LHCN-M2 (cell line): ENCODE results near the gene TNIK. TPM values are rescaled to one million over a fixed set of nuclear protein-coding genes. Genes with fewer than 3 reads are reported as not detected.

Experiments
- DNase-seq: peaks from one replicate; pipeline ENCODE4 v3.0.0-alpha.2; 2012; ENCODE audit warnings: low read depth
- total RNA-seq: library from RNA; depleted of rRNA; stranded (reverse); fragments of >200 nt; gene quantifications from 2 replicates; pipeline ENCODE4 v1.2.3, GENCODE V29; 2014

Gene TNIK
- total RNA-seq, 1 experiment from 2014 or later = 0.23 TPM

GRCh38 chr3:171192176-171192854, 267.9 kb downstream of the TNIK start:
- peak; percentile 91 for DNase-seq

DNA sequence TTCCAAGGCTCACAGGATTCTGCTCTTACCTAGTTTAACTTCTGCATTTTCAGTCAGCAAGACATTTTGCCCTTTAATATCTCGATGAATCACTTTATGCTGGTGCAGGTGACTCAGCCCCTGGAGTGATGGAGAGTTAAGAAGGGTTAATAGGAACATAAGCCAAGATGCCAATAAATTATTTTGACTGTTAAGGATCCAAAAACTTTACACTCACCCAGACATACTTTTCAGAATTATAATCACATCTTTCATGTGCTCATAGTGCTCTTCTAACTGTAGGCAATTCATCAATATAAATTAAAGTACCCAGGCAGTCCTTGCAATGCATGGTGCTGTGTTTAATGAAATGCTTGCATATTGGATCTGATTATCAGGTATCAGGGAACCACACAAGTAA, 269.5 kb downstream of the TNIK start:
- no peak for DNase-seq

GRCh38 chr3:171189394-171190080, 270.7 kb downstream of the TNIK start:
- DNase-seq = no peak

DNA sequence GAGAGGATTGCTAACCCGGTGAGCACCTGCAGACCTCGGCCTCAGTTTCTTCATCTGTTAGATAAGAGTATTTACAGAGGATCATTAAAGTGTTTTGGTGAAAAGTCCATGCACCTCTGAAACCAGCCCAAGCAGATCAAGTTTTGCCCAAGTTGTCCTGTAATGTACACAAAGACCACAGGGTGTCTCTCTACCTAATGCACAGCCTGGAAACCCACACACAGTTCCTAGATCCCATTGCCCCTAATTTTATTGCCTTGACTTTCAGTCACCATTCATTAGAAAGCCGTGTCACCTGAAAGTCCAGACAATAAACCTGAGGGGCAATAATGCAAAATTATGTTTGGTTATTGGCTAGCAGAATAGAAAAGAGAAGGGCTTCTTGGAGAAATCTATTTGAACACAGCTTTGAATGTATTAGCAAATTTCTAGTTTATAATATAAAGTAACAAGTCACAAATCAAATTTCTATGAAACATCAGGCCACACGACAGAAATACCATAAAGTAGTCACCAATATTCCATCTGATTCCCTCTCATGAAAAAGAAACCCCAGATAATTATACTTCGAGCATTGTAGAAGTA, 272.4 kb downstream of the TNIK start:
- DNase-seq = no peak

DNA sequence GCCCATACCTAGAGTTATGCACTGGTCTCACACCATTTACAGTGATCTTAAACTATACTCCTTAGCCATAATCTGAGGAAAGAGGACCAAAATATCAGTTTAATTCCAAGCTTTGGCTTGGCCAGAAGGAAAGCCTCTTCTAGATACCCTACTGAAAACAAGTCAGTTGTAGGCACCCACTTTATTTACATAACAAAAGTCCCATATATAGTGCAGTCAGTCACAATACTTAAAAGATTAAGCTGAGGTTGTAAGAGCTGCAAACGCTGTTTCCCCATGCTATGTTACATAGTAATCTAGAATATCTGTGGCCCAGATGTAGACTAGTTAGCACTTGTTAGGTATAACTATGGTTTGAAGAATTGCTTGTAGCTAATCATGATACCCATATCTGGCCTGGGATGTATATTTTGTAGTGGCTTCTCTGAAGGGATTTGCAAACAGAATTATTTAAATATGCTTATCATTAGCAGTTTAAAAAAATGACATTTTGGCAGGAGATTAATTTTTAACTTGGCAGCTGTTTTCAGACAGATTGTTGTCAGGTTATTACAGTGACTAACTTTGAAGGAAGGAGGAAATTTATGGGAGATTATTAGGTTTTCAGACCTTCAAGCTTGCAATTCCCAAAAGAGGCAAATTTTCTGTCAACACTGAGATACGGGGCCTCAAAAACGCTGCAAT, 273.2 kb downstream of the TNIK start:
- DNase-seq = no peak

DNA sequence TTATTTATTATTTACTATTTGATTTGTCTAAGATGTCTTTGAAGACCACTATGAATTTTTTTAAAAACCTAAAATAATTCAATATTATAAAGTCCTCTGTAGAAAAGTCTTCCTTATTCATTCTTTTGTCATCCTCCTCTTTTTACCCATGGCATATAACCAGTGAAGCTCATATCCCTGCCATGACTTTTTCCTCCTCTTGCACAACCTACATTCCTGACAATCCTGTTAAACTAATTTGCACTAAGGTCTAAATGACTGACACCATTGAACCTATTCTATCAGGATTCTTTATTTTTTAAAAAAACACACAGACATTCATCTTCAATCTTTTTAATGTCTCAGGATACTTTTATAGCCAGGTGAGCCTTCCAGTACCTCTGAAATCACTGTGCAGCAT, 273.8 kb downstream of the TNIK start:
- no peak for DNase-seq

GRCh38 chr3:171185959-171186358, 274.2 kb downstream of the TNIK start:
- no peak for DNase-seq

DNA sequence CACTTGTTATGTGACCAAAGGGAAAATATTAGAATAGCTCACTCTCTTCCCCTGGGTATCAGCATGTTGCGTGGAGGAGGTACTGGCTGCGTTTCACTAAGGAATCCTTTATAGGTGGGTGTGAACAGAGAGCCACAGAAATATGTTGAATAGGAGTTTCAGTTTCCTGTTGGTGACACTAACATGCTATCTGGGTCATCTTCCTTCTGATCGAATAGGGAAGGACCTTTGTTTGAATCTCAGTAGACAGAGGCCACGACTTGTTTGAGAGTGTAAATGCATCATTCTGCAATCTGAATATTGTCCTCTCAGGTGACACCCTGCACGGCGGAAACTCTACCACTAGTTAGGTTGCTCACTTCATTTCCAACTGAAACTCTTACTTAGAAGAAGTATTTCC, 275.8 kb downstream of the TNIK start:
- no peak for DNase-seq

GRCh38 chr3:171183042-171183441, 277.2 kb downstream of the TNIK start:
- peak; percentile 64 for DNase-seq

GRCh38 chr3:171181907-171182690, 278.1 kb downstream of the TNIK start:
- no peak for DNase-seq

DNA sequence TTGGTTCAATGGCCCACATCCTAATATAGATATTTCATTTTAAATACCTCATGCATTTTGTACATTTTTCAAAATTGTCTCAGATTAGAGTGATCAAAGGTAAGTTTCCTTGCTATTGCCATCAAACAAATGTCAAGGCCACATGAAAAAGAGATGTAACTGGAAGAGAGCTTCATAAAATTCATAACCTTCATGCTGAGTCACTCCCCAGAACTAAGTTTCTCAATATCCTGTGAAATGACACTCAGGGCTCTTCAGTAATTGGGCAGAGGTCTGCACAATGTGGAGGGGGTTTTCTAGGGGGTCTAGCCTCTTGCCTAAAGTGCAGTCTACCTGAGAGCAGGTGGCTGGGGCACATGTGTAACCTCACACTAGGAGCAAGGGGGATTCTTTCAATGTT, 281.5 kb downstream of the TNIK start:
- no peak for DNase-seq

- DNase-seq = no peak
Measured at GRCh38 chr3:171177553-171177952, 282.7 kb downstream of the TNIK start.

- DNase-seq = no peak
Measured at GRCh38 chr3:171177056-171177455, 283.1 kb downstream of the TNIK start.

DNA sequence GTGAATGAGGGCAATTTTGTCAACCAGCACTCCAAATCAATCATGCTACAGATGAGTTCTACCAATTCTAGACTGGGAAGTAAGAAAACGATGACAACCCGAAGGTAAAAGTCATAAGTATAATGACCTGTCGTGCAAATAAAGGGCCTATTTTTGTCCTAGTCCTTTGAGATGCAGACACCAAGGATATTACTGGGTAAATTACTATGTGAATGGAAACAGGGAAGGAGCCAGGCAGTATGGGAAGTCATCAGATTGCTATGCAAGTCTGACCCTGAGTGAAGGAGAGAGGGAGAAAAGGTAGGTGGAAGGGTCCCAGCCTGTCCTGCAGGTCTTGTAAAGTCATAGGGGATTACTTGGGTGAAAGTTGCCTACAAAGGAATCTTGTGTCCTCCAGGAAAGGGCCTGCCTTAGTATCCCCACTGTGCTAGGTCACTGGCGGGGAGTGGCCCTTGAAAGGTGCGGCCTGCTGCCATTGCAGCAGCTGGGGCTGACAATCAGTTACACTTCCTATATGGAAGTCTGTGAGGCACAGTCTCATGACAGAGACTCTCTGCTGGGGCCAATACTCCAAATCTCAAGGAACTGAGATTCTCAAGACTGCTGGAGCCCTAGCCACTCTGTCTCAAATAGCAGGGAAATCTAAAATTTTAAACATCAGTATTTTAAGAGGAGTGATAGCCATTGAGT, 283.8 kb downstream of the TNIK start:
- DNase-seq = no peak

- no peak for DNase-seq
Measured at GRCh38 chr3:171175741-171176234, 284.4 kb downstream of the TNIK start.

DNA sequence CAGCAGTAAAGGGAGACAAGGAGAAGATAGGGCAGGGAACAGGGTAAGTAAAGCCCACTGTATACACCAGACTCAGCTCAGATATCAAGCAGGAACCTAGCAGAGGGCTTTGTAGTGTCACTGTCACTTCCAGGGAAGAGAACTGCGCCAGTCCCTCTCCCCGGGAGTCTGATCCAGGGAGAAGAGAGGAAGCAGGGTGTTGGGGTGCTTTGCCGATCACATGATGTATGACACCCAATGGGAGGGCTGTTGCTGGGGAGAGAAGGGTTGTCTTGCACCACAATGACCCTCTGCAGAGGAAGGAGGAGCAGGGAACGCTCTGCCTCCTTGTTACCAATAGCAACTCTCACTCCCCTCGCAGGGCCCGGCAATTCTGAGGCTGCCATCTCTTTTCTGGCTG, 286.5 kb downstream of the TNIK start:
- DNase-seq = no peak

- DNase-seq = no peak
Measured at GRCh38 chr3:171172070-171172469, 288.1 kb downstream of the TNIK start.

DNA sequence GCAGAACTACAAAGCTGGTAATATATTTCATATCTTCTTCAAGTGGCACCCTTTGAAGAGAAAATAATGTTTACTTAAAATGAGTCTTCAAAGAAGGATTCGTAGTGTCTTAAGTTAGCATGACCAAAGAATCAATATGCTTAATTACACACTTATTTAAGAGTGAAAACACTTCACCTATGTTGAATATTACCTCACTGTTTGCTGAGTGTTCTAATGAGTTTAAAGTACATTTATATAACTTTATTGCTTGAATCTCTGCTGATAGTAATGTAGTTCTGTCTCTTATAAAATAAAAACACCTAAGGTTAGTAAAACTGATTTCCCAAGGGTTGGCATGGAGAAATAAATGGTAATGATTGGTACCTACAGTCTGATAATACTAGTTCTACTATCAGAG, 290.3 kb downstream of the TNIK start:
- no peak for DNase-seq

GRCh38 chr3:171169443-171169842, 290.8 kb downstream of the TNIK start:
- DNase-seq = no peak

DNA sequence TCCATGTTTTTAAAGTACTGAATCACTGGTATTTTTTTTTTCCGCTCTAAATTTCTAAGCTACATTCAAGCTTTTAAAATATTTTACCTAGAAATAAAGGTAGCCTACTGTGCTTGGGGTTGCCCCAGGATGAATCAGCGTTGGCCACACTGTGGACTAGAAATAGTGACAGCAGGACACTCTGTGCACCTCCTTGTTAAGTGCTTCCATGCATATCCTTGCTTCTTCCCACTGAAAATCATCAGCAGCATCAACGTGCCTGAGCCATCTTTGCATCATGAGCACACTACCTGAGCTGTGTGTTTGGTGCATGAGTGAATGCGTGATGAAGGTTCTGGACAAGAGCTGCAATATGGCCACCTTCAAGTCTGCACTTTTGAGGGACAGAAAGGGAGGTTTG, 291.7 kb downstream of the TNIK start:
- DNase-seq = no peak

DNA sequence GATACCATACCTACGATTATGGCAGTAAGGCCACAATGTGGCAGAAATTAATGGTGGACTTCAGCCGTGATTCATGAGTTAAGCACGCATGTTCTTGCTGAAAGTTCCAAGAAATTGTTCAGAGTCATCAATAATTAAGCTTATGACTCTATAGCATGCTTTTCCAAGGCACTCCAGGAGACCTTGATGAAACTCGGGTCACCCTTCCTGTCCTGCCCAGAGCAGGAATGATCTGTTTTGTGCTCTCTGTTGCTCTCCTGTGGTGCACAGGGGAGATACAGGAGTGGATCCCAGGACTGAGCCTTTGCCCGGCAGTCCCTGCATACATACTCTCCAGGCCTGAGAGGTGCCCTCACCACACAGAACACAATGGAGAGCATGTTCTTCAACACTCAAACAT, 292.1 kb downstream of the TNIK start:
- no peak for DNase-seq
